ENCODE measurements around the gene FOXB1. TPM values are rescaled to one million over a fixed set of nuclear protein-coding genes. Genes with fewer than 3 reads are reported as not detected.

Gene FOXB1
- polyA plus RNA-seq, 1 donor (not counting 4 experiments of a cell fraction or from before 2014, with no cell fraction given) = not detected

DNA sequence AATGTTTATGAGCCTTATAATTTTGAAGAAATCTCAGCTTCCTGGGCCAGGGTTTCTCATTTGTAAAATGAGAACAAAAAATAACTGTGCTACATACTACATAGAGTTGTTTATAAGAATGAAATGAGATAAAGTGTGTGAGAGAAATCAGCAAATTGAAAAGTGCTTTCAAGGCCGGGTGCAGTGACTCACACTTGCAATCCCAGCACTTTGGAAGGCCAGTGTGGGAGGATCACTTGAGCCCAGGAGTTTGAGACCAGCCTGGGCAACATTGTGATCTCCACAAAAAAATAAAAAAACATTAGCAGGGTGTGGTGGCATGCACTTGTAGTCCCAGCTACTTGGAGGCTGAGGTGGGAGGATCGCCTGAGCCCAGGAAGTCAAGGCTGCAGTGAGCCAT, 22.4 kb downstream of the FOXB1 start:
- Histone ChIP-seq H3K79me2 (ENCODE audit: control insufficient read depth, insufficient read depth, low read length) (no peaks in the 10 kb centered on the region), H3K9me3 (ENCODE audit: control insufficient read depth, low read depth, low read length) (no peaks in the 10 kb centered on the region), H3K9me1 (ENCODE audit: control insufficient read depth, extremely low read depth, insufficient read depth, low read length) (no peaks in the 10 kb centered on the region), H3K4me3 (ENCODE audit: control insufficient read depth in 2 of 3, extremely low read depth in 1 of 3, insufficient read depth in 2 of 3, low read depth in 1 of 3, low read length in 3 of 3) (no peak overlapping the region), H3K4me1 (ENCODE audit: control insufficient read depth, extremely low read depth, insufficient read depth, low read length) (peaks cover 9% of the 10 kb centered on the region), H3K36me3 (ENCODE audit: control insufficient read depth in 2 of 2, extremely low read depth in 1 of 2, insufficient read depth in 2 of 2, low read length in 2 of 2) (no peaks in the 10 kb centered on the region), H4K20me1 (ENCODE audit: control insufficient read depth, extremely low read depth, insufficient read depth, low read length) (no peaks in the 10 kb centered on the region), H3K9ac (ENCODE audit: control insufficient read depth, extremely low read depth, insufficient read depth, low read length) (no peak overlapping the region), H3K4me2 (ENCODE audit: control insufficient read depth, extremely low read depth, insufficient read depth, low read depth, low read length) (no peak overlapping the region), H3K27me3 (ENCODE audit: control insufficient read depth, extremely low read depth, insufficient read depth, low read length) (no peaks in the 10 kb centered on the region), H3K27ac (ENCODE audit: control insufficient read depth, insufficient read depth, low read length) (no peak overlapping the region), H2AFZ (ENCODE audit: control insufficient read depth, low read length) (no peak overlapping the region)
- DNase-seq (ENCODE audit: low read depth, low spot score) (no peak), FAIRE-seq (no peak)
- dilution Hi-C loops (cut with MboI; ENCODE audit: extremely low pct_ligation_motif_present, low sequenced_read_pairs) = no loop called here
- TF ChIP-seq, protein P1, sequence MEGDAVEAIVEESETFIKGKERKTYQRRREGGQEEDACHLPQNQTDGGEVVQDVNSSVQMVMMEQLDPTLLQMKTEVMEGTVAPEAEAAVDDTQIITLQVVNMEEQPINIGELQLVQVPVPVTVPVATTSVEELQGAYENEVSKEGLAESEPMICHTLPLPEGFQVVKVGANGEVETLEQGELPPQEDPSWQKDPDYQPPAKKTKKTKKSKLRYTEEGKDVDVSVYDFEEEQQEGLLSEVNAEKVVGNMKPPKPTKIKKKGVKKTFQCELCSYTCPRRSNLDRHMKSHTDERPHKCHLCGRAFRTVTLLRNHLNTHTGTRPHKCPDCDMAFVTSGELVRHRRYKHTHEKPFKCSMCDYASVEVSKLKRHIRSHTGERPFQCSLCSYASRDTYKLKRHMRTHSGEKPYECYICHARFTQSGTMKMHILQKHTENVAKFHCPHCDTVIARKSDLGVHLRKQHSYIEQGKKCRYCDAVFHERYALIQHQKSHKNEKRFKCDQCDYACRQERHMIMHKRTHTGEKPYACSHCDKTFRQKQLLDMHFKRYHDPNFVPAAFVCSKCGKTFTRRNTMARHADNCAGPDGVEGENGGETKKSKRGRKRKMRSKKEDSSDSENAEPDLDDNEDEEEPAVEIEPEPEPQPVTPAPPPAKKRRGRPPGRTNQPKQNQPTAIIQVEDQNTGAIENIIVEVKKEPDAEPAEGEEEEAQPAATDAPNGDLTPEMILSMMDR (optimal IDR thresholded peaks at IDR 0.05 in 1 of 3, IDR thresholded peaks at IDR 0.05 in 1 of 3, conservative IDR thresholded peaks at IDR 0.05 in 1 of 3; ENCODE audit: extremely low read depth in 1 of 3, insufficient read depth in 2 of 3, low read length in 3 of 3) = no peak
- no peak for TF ChIP-seq EZH2 (IDR thresholded peaks at IDR 0.05; ENCODE audit: low read length)

DNA sequence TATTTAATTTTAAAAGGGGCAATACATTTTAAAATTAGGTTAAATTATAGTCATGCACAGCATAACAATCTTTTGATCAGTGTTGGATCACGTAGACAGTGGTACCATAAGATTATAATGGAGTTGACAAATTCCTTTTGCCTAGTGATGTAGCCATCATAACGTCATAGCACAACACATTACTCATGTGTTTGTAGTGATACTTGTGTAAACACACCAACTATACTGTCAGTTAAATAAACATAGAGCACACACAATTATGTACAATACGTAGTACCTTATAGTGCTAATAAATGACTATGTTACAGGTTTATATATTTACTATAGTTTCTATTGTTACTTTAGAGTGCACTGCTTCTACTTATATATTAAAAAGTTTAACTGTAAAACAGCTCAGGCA, 31.2 kb downstream of the FOXB1 start:
- H3K9me1 ChIP-seq (ENCODE audit: control insufficient read depth, extremely low read depth, insufficient read depth, low read length) = no peaks in the 10 kb centered on the region
- H3K9me3 ChIP-seq (ENCODE audit: control insufficient read depth, low read depth, low read length) = no peaks in the 10 kb centered on the region
- no peaks in the 10 kb centered on the region for H3K79me2 ChIP-seq (ENCODE audit: control insufficient read depth, insufficient read depth, low read length)
- H3K27ac ChIP-seq (ENCODE audit: control insufficient read depth, insufficient read depth, low read length) = no peak overlapping the region
- H3K36me3 ChIP-seq (ENCODE audit: control insufficient read depth in 2 of 2, extremely low read depth in 1 of 2, insufficient read depth in 2 of 2, low read length in 2 of 2) = no peaks in the 10 kb centered on the region
- H3K9ac ChIP-seq (ENCODE audit: control insufficient read depth, extremely low read depth, insufficient read depth, low read length) = no peak overlapping the region
- H3K4me1 ChIP-seq (ENCODE audit: control insufficient read depth, extremely low read depth, insufficient read depth, low read length) = peaks cover 10% of the 10 kb centered on the region
- H3K4me3 ChIP-seq (ENCODE audit: control insufficient read depth in 2 of 3, extremely low read depth in 1 of 3, insufficient read depth in 2 of 3, low read depth in 1 of 3, low read length in 3 of 3) = no peak overlapping the region
- no peaks in the 10 kb centered on the region for H4K20me1 ChIP-seq (ENCODE audit: control insufficient read depth, extremely low read depth, insufficient read depth, low read length)
- dilution Hi-C loops (cut with MboI; ENCODE audit: extremely low pct_ligation_motif_present, low sequenced_read_pairs) = no loop called here
- no peak for DNase-seq (ENCODE audit: low read depth, low spot score)
- H3K4me2 ChIP-seq (ENCODE audit: control insufficient read depth, extremely low read depth, insufficient read depth, low read depth, low read length) = no peak overlapping the region
- H2AFZ ChIP-seq (ENCODE audit: control insufficient read depth, low read length) = no peak overlapping the region
- TF ChIP-seq, protein P1 (optimal IDR thresholded peaks at IDR 0.05 in 1 of 3, IDR thresholded peaks at IDR 0.05 in 1 of 3, conservative IDR thresholded peaks at IDR 0.05 in 1 of 3; ENCODE audit: extremely low read depth in 1 of 3, insufficient read depth in 2 of 3, low read length in 3 of 3) = no peak
- TF ChIP-seq EZH2 (IDR thresholded peaks at IDR 0.05; ENCODE audit: low read length) = no peak
- no peaks in the 10 kb centered on the region for H3K27me3 ChIP-seq (ENCODE audit: control insufficient read depth, extremely low read depth, insufficient read depth, low read length)
- FAIRE-seq = no peak

All from keratinocyte (primary cell).